ENCODE results near the gene BBIP1.

BBIP1 gene

DNA sequence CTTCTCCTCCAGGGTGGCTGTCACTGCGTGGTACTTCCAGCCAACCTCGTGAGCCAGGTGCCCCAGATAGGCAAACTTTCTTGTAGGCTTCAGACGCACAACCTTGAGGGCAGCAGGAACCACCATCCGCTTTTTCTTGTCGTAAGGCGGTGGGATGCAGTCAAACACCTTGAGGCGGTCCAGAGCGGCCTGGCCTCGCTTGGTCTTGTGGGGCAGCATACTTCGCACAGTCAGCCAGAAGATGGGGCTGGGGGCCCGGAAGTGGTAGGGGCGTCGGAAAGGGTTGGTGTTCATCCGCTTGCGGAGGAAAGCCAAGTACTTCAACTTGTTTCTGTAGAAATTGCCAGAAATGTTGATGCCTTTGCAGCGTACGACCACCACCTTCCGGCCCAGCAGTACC is 17.8 kb upstream of the BBIP1 start:
- ATAC-seq = no peak
- no peak for TF ChIP-seq RARB (CRISPR knock-in tag; IDR thresholded peaks at IDR 0.05)
- no peak for TF ChIP-seq BACH2 (CRISPR knock-in tag; IDR thresholded peaks at IDR 0.05; ENCODE audit: borderline replicate concordance)
- no peak for TF ChIP-seq ZNF565 (CRISPR knock-in tag; conservative IDR thresholded peaks at IDR 0.05; ENCODE audit: low read depth)
- no peak for TF ChIP-seq SNAI2 (CRISPR knock-in tag; IDR thresholded peaks at IDR 0.05)
- TF ChIP-seq GLIS3 (CRISPR knock-in tag; IDR thresholded peaks at IDR 0.05) = no peak
- no peak for TF ChIP-seq ZFP30 (CRISPR knock-in tag; IDR thresholded peaks at IDR 0.05)
- TF ChIP-seq ZNF8 (CRISPR knock-in tag; IDR thresholded peaks at IDR 0.05) = no peak
- no peak for TF ChIP-seq ZNF70 (CRISPR knock-in tag; IDR thresholded peaks at IDR 0.05)
- TF ChIP-seq ARNTL (CRISPR knock-in tag; IDR thresholded peaks at IDR 0.05; ENCODE audit: borderline replicate concordance, low read depth) = no peak
- no peak for TF ChIP-seq OSR1 (CRISPR knock-in tag; IDR thresholded peaks at IDR 0.05)
- TF ChIP-seq TOX (CRISPR knock-in tag; IDR thresholded peaks at IDR 0.05; ENCODE audit: borderline replicate concordance) = no peak
- TF ChIP-seq ZFP3 (CRISPR knock-in tag; IDR thresholded peaks at IDR 0.05) = no peak
- TF ChIP-seq ISL1 (CRISPR knock-in tag; IDR thresholded peaks at IDR 0.05) = no peak
- no peak for TF ChIP-seq PPARA (CRISPR knock-in tag; IDR thresholded peaks at IDR 0.05; ENCODE audit: borderline replicate concordance)
- no peak for TF ChIP-seq ZC3H10 (CRISPR knock-in tag; IDR thresholded peaks at IDR 0.05)
- TF ChIP-seq, protein P1, sequence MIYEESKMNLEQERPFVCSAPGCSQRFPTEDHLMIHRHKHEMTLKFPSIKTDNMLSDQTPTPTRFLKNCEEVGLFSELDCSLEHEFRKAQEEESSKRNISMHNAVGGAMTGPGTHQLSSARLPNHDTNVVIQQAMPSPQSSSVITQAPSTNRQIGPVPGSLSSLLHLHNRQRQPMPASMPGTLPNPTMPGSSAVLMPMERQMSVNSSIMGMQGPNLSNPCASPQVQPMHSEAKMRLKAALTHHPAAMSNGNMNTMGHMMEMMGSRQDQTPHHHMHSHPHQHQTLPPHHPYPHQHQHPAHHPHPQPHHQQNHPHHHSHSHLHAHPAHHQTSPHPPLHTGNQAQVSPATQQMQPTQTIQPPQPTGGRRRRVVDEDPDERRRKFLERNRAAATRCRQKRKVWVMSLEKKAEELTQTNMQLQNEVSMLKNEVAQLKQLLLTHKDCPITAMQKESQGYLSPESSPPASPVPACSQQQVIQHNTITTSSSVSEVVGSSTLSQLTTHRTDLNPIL (CRISPR knock-in tag; IDR thresholded peaks at IDR 0.05; ENCODE audit: low read depth) = no peak

GRCh38 chr10:110932505-110933180 is 13.7 kb upstream of the BBIP1 start:
- no peak for ATAC-seq
- no peak for TF ChIP-seq POU6F1 (CRISPR knock-in tag; IDR thresholded peaks at IDR 0.05; ENCODE audit: borderline replicate concordance, low read depth)
- TF ChIP-seq PPARA (CRISPR knock-in tag; IDR thresholded peaks at IDR 0.05; ENCODE audit: borderline replicate concordance) = no peak

GRCh38 chr10:110931769-110932381 is 12.9 kb upstream of the BBIP1 start:
- TF ChIP-seq ZNF565 (CRISPR knock-in tag; conservative IDR thresholded peaks at IDR 0.05; ENCODE audit: low read depth) = no peak
- no peak for TF ChIP-seq SNAI2 (CRISPR knock-in tag; IDR thresholded peaks at IDR 0.05)
- TF ChIP-seq POU6F1 (CRISPR knock-in tag; IDR thresholded peaks at IDR 0.05; ENCODE audit: borderline replicate concordance, low read depth) = no peak
- no peak for TF ChIP-seq ZFP30 (CRISPR knock-in tag; IDR thresholded peaks at IDR 0.05)
- TF ChIP-seq ARNTL (CRISPR knock-in tag; IDR thresholded peaks at IDR 0.05; ENCODE audit: borderline replicate concordance, low read depth) = no peak
- no peak for ATAC-seq

DNA sequence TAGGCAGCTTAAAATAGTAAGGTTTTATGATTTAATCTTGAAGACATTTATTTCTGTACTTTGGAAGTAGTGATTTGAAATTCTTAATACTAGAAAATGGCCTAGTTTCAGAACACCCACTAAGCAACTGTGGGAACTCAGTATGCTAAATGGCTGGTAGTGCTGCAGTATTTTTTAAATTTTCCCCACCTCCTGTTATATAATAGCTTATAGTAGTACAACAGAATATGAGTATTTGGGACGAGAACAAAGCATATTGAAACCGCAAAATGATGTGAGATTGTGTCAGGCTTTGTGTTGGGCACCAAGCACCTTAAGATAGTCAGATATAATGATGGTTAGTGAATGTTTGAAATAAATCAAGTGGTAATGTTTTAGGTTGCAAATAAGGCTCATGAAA is 8.5 kb upstream of the BBIP1 start:
- no peak for ATAC-seq
- no peak for TF ChIP-seq GLIS3 (CRISPR knock-in tag; IDR thresholded peaks at IDR 0.05)
- no peak for TF ChIP-seq RARB (CRISPR knock-in tag; IDR thresholded peaks at IDR 0.05)
- TF ChIP-seq CSDC2 (CRISPR knock-in tag; IDR thresholded peaks at IDR 0.05) = no peak
- TF ChIP-seq, protein P2, sequence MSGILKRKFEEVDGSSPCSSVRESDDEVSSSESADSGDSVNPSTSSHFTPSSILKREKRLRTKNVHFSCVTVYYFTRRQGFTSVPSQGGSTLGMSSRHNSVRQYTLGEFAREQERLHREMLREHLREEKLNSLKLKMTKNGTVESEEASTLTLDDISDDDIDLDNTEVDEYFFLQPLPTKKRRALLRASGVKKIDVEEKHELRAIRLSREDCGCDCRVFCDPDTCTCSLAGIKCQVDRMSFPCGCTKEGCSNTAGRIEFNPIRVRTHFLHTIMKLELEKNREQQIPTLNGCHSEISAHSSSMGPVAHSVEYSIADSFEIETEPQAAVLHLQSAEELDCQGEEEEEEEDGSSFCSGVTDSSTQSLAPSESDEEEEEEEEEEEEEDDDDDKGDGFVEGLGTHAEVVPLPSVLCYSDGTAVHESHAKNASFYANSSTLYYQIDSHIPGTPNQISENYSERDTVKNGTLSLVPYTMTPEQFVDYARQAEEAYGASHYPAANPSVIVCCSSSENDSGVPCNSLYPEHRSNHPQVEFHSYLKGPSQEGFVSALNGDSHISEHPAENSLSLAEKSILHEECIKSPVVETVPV (CRISPR knock-in tag; IDR thresholded peaks at IDR 0.05) = no peak
- TF ChIP-seq PATZ1 (CRISPR knock-in tag; IDR thresholded peaks at IDR 0.05; ENCODE audit: borderline replicate concordance) = no peak

All from SK-N-SH treated with all-trans-retinoic acid at 6 μM for 48 hours (cell line).